NCI-H2171 treated with DMSO at 0.1 percent for 48 hours (cell line): ENCODE measurements around the gene SLAMF8.

ENCODE experiments used
- DNase-seq: peaks from one replicate; lab custom pipeline; 2025; lab: John Stamatoyannopoulos, UW

The SLAMF8 gene

DNA sequence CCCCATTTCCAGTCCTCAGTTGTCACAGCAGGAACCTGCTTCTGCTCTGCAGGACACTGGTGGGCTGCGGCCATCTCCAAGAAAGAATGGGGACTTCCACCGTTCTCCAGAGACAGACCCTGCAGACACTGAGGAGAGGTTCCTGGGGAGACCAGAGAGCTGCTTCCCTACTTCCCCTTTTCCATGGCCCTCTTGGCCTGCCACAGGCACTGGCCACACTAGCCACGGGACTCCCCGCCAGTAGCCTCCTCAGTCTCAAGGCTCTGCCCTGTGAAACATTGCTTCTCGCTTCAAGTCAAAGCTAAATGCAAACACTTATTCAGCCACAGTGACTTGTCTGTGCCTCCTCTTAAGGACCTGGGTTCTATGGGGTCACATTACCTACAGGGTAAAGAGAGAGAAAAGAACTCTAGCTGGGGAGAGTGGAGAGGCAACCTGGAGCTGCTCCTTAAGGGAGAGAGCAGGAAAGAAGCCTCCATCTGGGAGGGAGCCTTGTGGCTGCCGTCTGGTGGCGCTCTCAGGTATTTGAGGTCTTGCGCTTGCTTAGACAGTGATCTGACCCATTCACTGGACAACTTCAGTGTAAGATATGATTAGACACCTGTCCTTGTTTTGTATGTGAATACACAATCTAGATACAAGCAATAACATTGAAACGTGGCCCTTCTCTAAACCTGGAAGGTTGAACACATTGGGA lies 5.4 kb upstream of the SLAMF8 start:
- DNase-seq, result peak; percentile 66

DNA sequence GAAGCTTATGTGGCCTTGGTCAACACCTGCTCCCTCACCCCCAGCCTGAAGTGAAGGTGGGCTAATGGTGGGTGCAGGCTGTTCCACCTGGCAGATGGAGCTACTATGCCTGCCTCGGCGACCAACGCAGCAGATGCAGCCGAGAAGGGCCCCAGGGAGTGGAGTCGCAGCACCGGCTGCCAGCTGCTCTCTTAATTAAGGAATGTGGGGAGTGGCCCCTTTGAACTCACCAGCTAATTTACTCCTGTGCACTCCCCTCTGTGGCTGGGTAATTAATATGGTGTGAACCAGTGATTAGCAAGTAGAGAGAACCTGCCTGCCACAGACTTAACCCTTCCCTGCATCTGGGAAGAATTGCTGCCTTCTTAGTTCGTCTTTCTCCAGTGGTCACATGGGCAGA lies 3.3 kb upstream of the SLAMF8 start:
- peak; percentile 99 for DNase-seq

DNA sequence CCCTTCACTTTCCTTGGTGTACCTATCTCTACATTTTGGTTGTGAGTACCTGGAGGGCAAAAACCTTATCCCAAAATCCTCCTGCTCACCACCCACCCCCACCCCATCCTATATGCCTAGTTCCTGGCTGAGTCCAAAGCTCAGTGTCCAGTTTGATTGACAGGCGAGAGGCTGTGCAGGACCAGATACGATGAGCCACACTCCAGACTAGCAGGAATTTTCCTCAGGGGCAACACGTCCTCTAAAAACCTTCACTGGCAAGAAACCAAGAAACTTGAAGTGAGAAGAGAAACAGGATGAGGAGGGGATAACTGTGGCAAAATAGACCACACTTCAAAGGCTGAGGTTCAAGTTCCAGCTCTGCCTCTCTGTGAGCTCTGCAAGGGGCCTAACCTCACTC lies 1.1 kb upstream of the SLAMF8 start:
- no peak for DNase-seq

DNA sequence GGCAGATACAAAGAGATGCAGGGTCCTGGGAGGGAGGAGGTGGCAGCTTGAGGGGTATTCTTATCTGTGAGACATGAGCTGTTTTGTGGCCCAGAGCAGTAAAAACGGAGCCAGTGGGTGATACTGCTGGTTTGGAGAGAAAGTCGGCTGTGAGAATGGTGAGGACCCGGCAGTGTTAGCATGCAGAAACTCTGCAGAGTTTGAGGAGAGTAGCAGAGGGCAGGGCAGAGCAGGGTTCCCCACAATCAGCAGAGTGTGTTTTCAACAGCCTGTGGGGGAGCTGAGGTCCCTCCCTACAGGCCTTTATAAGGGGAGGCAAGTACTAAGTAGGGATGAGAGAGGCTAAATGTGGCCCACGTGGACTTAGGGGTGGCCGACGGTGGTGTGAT lies 423 bp downstream of the SLAMF8 start:
- no peak for DNase-seq

DNA sequence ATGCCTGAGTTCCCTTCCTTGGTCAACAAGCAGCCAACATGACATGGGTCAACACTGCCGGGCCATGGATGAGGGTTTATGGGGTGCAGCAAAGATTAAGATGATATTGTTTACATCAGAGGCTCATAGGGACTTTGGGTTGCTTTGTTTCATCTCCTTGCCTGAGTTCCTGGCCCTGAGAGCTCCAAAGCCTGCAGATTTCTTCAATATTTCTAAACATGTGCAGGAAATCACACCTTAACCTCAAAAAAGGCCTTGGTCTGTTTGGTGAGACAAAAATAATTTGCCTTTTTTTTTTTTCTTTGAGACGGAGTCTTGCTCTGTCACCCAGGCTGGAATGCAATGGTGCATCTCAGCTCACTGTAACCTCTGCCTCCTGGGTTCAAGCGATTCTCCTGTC lies 876 bp downstream of the SLAMF8 start:
- no peak for DNase-seq

DNA sequence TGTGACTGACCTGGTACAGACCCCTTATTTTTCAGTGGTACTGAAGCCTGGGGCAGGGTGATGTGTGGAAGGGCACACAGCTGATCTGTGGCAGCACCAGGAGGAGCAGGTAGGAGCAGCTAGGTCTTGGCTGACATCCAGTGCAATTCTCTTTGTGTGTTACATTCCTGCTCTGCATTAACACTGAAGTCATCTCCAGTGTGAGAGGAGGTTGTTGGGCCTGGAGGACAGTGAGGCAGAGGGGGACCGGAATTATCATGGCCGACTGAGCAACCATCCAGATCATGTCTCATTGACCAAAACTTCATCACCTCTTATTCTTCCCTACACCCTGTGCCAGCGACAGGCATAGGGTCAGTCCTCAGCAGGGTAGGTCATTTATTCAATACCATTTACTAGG lies 1.5 kb downstream of the SLAMF8 start:
- DNase-seq, result no peak

DNA sequence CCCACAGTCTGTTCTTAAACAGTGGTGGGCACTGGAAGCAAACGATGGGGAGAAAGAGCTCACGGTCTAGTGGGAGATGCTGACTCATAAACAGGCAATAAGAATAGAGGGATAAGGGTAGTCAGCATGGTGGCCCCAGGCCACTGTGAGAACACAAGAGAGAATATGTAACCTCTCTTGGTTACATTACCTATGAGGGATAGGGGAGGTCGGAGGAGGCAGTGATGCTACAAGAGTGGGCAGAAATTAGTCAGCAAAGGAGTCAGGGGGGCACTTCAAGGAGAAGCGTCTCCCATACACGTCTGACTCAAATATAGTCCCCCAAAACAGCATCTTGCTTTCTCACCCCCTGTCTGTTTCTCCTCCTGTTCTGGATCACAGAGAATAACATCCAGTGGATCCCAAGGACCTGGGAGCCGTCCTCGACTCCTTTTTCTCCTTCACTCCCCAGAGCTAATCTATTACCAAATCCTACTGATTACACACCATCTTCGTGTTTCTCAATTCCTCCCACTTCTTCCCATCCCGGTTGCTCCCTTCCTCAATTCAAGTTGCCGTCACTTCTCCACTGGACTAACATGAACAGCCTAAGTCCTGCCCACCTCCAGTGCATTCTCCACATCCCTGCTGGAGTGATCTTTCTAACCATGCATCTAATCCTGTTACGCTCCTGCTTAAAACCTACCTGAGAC lies 2.1 kb downstream of the SLAMF8 start:
- DNase-seq, result no peak

DNA sequence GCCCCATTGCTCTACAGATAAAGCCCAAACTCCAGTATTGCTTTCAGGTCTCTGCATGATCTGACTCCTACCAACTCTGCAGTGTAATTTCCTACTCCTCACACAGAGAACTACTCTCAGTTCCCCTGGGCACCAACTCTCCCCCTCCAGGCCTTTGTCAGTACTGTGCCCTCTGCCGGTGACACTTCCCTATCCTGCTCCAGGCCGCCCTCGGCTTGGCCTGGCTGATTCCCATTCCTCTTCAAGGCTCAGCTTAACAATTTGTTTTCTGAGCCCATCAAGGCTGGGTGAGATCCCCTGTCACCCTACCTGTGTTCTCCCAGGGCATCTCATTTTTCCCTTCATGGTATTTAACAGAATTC lies 2.6 kb downstream of the SLAMF8 start:
- no peak for DNase-seq

DNA sequence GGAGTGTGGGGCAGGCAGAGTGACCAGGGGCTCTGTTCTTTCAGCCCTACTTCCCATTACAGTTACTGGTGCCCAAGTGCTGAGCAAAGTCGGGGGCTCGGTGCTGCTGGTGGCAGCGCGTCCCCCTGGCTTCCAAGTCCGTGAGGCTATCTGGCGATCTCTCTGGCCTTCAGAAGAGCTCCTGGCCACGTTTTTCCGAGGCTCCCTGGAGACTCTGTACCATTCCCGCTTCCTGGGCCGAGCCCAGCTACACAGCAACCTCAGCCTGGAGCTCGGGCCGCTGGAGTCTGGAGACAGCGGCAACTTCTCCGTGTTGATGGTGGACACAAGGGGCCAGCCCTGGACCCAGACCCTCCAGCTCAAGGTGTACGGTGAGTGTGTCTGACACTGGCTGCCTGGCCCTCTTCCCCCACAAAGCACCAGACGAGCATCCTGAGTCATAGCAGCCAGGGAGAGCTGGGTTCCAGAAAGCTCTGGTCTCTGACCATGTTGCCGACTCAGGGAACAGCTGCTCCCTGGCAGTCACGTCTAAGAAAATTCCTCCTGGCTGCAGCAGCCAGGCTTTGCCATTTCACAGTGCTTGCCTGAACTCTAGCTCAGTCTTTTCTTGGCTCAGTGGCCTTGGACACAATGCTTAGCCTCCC lies 3.3 kb downstream of the SLAMF8 start:
- peak; percentile 27 for DNase-seq

DNA sequence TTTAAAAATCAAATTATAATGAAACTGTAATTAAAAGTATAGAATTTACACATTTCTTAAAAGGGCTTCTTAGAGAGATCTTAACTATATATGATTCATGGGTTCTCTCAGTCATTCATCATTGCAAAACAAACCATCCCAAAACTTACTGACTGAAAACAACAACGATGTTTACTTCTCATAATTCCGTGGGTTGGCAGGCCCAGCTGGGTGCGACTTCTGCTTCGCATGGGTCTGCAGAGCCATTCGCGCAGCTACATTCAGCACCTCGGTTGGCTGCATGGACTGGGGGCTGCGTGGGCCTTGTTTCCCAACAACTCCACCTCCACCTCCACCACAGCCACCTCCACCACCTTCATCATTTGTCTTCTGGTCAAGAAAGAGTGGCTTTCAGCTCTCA lies 4.0 kb downstream of the SLAMF8 start:
- no peak for DNase-seq

DNA sequence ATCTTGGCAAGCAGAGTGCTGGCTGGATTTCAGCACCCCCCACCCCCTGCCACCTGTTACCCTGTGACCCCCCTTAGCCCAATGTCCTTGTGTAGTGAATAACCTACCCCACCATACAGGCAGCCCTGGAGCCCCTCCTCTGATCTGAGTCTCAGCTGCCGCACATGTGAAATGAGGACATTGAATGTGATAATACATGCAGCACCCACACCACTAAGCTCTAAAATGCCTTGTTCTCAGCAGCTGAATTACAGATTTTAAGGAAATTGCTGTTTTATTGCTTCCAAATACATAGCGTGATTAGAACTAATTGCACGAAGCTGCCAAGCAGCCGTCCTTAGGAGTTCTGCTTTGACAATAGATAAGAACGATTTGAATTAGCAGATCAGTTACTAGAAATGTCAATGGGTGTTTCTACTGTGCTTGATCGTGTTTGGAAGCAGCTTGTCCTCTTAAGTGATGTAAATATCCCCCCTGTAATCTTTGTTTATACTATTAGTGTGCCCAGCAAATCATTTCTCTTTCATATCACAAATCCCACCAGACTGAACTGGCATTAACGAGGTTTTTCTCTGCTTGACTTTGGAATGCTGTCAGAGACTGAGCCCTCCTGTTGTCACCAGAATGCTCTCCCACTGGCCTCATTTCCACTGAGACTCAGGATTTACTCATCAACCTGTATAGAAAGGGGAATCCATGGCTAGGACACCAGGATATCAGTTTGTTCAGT lies 4.9 kb downstream of the SLAMF8 start:
- peak; percentile 32 for DNase-seq

DNA sequence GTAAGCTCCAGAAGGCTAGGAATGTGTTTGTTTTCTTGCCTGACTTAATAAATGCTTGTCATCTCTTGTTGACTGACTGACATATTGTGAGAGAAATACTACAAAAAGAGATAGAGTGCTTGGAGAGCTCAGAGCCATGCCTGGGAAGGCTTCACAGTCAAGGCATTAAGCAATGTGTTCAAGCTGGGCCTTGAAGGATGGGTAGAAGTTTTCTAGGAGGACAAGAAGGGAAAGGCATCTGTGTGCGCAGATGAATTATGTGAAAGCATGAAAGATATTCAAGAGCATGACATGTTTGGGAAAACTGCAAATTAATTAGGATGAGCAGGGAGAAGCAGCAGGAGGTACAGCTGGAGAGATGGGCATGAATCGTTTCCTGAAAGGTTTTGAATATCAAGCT lies 5.6 kb downstream of the SLAMF8 start:
- no peak for DNase-seq

DNA sequence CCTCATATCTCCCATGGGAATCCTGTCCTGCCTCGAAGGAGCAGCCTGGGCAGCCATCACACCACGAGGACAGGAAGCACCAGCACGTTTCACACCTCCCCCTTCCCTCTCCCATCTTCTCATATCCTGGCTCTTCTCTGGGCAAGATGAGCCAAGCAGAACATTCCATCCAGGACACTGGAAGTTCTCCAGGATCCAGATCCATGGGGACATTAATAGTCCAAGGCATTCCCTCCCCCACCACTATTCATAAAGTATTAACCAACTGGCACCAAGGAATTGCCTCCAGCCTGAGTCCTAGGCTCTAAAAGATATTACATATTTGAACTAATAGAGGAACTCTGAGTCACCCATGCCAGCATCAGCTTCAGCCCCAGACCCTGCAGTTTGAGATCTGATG lies 8.7 kb downstream of the SLAMF8 start:
- no peak for DNase-seq

DNA sequence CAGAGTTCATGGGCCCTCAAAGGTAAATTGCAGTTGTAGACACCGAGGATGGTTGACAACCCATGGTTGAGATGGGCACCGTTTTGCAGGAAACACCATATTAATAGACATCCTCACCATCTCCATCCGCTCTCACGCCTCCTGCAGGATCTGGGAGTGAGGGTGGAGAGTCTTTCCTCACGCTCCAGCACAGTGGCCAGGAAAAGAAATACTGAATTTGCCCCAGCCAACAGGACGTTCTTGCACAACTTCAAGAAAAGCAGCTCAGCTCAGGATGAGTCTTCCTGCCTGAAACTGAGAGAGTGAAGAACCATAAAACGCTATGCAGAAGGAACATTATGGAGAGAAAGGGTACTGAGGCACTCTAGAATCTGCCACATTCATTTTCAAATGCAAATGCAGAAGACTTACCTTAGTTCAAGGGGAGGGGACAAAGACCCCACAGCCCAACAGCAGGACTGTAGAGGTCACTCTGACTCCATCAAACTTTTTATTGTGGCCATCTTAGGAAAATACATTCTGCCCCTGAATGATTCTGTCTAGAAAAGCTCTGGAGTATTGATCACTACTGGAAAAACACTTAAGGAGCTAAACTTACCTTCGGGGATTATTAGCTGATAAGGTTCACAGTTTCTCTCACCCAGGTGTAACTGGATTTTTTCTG lies 9.3 kb downstream of the SLAMF8 start:
- DNase-seq, result no peak

DNA sequence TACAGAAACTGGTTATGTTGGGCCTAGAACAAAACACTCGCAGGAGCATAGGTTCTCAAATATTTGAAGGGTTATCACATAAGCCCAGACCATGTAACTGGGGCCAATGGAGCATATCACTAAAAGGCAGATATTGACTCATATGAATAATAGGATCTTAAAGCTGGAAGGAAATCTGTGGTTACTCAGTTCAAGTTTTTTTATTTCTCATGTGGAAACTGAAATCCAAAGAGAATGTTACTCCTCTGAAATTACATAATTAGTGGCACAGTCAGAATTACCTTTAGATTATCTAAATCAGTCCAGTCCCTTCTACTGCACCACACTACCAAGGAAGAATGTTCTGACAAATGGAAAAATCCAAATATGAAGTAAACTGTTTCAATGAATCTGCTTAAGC lies 12.0 kb downstream of the SLAMF8 start:
- DNase-seq, result no peak

DNA sequence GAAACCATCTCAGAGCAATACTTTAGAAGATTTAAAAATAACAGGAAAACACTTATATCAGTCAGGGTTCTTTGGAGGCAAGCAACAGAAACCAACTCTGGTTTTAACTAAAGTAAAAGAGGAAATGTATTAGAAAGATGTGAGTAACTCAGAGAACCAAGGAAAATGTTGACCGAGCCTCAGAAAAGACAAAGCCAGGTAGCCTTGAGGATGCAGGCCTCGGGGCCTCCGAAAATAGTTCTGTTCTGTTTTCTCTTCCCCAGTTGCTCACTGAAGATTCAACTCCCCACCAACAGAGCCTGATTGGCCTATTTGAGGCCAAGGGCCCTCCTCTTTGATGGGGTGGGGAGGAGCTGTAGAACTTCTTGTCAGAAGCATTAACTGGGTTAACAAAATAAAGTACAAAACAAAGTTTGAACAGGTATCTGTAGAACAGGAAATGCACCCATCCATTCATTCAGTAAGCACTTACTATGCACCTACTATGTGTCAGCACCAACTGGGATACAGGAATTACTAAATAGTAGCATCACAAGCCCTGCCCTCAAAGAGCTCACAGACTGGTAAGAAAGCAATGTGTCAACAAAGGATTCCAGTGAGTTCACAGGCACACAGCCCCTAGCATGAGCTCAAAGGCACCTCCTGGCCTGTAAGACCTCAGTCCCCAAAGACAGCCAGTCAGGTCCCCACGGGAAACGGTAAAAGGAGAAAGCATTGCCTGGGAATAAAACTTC lies 12.6 kb downstream of the SLAMF8 start:
- DNase-seq, result no peak

DNA sequence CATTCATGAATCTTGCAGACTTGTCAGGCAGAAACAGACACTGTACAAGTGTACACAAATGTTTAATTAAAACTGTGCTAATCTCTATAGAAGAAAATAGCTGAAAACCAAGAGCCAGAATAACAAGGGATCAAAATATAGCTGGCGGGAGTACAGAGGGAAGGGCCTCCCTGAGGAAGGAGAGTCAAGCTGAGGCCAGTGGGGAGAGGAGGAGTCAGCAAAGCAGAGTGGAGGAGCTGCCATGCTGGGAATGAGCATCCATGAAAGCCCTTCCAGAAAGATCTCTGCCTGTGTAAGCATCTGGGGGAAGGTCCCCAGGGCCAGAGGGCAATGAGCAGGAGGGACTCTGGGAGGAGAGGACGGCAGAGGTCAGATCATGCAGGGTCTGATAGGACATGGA lies 15.1 kb downstream of the SLAMF8 start:
- no peak for DNase-seq

DNA sequence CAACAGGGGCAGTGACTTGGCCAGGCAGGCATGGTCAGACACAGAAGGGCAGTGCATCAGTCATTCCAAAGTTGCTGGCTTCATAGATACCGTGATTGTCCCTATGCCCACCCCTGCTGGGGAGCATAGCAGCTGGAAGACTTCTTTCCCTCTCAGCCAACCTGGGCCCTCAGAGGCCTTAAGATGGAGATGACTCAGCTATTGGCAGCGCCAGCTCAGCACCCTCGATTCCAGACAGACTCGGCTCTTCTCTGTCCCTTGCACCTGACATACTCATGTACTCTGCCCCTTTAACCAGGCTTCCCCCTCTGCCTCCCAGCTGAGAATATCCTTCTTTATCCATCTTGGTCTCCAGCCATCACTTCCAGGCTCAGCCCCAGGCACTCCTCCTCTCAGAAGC lies 16.8 kb downstream of the SLAMF8 start:
- no peak for DNase-seq

DNA sequence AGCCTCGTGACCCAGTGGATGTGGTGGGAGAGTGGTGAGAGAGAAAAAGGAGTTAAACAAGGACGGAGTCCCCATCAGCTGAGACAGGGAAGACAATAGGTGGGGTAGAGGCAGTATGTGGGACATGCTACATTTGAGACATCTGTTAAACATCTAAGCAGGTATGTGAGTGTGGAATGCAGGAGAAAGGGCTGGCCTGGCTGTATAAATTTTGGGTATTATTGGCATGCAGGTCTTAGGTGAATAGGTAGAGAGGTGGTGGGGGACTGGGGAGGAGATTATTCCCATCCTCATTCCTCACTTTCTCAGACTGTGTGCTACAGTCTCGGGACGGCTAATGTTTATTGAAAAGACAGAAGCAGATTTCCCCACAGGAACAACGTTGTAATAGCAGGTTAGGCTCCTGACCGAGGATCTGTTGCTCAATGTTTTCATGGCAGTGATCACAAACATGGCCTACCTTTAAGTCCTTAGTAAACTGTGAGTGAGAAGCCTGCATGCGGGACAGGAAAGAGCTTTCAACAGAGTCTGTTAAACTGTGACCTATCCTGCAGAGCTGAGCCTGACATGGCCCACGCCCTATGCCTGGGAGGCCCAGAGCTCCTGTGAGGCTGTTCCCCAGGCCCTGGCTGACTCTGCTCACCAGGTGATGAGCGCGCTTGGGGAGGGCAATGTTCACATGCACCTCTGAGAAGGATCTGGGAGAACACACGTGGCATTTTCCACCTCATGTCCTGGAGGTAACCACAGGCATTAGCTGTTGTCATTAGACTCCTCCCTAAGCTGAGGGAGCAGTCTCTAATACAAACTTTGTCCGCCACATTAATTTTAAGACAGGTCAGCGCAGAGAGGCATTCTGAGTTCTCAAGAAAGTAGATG lies 19.3 kb downstream of the SLAMF8 start:
- DNase-seq, result no peak

DNA sequence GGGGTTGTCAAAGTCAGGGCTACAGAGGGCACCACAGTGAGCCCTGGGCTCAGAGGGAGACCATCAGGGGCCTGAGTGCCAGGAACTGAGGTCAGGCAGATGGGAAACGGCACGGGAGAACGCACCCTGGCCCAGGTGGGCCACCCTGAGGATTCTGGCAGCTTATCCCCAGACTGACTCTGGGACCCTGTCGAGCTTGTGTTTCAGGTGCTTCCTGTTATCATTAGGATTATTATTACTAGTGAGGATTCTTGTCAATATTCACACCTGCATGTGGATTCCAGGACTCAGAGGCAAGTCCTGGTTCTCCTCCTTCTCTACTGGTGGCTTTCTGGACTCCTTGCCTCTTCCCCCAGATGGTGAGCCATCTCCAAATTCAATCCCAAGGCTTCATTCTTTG lies 20.6 kb downstream of the SLAMF8 start:
- DNase-seq, result no peak

DNA sequence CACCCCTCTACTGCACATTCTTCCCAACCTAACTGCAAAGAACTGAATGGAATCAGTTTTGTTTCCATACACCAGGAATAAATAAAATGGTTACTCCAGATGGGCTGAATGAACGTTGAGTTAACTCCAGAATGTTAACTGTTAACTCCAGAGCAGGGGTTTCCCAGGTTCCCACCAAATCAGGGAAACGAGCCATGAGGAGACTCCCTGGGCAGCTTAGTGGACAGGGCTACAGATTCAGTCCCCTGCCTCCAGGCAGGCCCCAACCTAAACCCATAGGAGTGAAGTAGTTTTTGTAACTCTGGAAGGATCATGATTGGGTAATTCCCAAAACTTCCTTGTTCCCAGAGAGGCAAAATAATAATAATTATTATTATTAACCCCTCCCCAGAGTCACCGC lies 21.7 kb downstream of the SLAMF8 start:
- DNase-seq, result no peak
